ENCODE results near the gene CREB3L2.

GRCh38 chr7:137983323-137984008 lies 18.4 kb downstream of the CREB3L2 start:
- TF ChIP-seq CTCF (IDR thresholded peaks at IDR 0.05 in 2 of 3, conservative IDR thresholded peaks at IDR 0.05 in 1 of 3; ENCODE audit: borderline replicate concordance in 1 of 3, insufficient read depth in 1 of 3, low read depth in 2 of 3, low read length in 2 of 3) = no peak
- TF ChIP-seq CEBPB (IDR thresholded peaks at IDR 0.05; ENCODE audit: low read depth) = no peak
- no peak for TF ChIP-seq TCF7L2 (IDR thresholded peaks at IDR 0.05; ENCODE audit: borderline replicate concordance, extremely low read depth, insufficient read depth, insufficient read length)
- TF ChIP-seq POLR2A (IDR thresholded peaks at IDR 0.05; ENCODE audit: borderline replicate concordance, extremely low read depth, insufficient read depth, insufficient read length) = no peak
- no peak for TF ChIP-seq RAD21 (IDR thresholded peaks at IDR 0.05; ENCODE audit: low read depth)
- TF ChIP-seq FOSL1 (IDR thresholded peaks at IDR 0.05; ENCODE audit: low read depth) = no peak
- TF ChIP-seq EZH2 (IDR thresholded peaks at IDR 0.05) = no peak
- no peak for TF ChIP-seq EGR1 (IDR thresholded peaks at IDR 0.05; ENCODE audit: low read depth)
- TF ChIP-seq ZNF274 (IDR thresholded peaks at IDR 0.05; ENCODE audit: low read depth, low read length) = no peak
- no peak for TF ChIP-seq SIN3A (IDR thresholded peaks at IDR 0.05; ENCODE audit: low read depth)

Measured in HCT116 (cell line).